ENCODE measurements around the gene MRPS27. TPM values are rescaled to one million over a fixed set of nuclear protein-coding genes. Genes with fewer than 3 reads are reported as not detected.

The MRPS27 gene
- 68.3 and 76.8 TPM in 2 replicates for total RNA-seq (2014; rRNA removed; shearing (Covaris generic); ENCODE audit: low replicate concordance)

GRCh38 chr5:72319976-72320752 is at the start of gene MRPS27, which contains the start of gene PTCD2:
Gene MRPS27, minus strand, starts transcription at chr5:72320240. Its CDS starts 19 bp downstream, at chr5:72320221.
Gene PTCD2, plus strand, starts transcription at chr5:72320373. Its CDS starts 10 bp downstream, at chr5:72320383.
- DNase-seq (ENCODE audit: low read depth): peak; percentile 90
- in situ Hi-C loops (cut with HindIII; ENCODE audit: low pct_unique_long_range_greater_than_20kb, low sequenced_read_pairs): no loop called here

GRCh38 chr5:72369711-72370110 is 49.7 kb upstream of the MRPS27 start:
- in situ Hi-C loops (cut with HindIII; ENCODE audit: low pct_unique_long_range_greater_than_20kb, low sequenced_read_pairs): no loop called here
- no peak for DNase-seq (ENCODE audit: low read depth)

- in situ Hi-C loops (cut with HindIII; ENCODE audit: low pct_unique_long_range_greater_than_20kb, low sequenced_read_pairs): no loop called here
- no peak for DNase-seq (ENCODE audit: low read depth)
Observed at GRCh38 chr5:72369301-72369700, 49.3 kb upstream of the MRPS27 start.

- DNase-seq (ENCODE audit: low read depth): no peak
- in situ Hi-C loops (cut with HindIII; ENCODE audit: low pct_unique_long_range_greater_than_20kb, low sequenced_read_pairs): no loop called here
Observed at GRCh38 chr5:72368271-72368670, 48.2 kb upstream of the MRPS27 start.

GRCh38 chr5:72366324-72366976 is 46.4 kb upstream of the MRPS27 start:
- DNase-seq (ENCODE audit: low read depth): peak; percentile 59

GRCh38 chr5:72364951-72365350 is 44.9 kb upstream of the MRPS27 start:
- DNase-seq (ENCODE audit: low read depth): no peak
- in situ Hi-C loops (cut with HindIII; ENCODE audit: low pct_unique_long_range_greater_than_20kb, low sequenced_read_pairs): no loop called here

More at GRCh38 chr5:72366324-72366976, 46.4 kb upstream of the MRPS27 start:
- in situ Hi-C loops (cut with HindIII; ENCODE audit: low pct_unique_long_range_greater_than_20kb, low sequenced_read_pairs): no loop called here

- DNase-seq (ENCODE audit: low read depth): no peak
- in situ Hi-C loops (cut with HindIII; ENCODE audit: low pct_unique_long_range_greater_than_20kb, low sequenced_read_pairs): no loop called here
Observed at GRCh38 chr5:72364171-72364570, 44.1 kb upstream of the MRPS27 start.

GRCh38 chr5:72363166-72363802 is 43.2 kb upstream of the MRPS27 start:
- in situ Hi-C loops (cut with HindIII; ENCODE audit: low pct_unique_long_range_greater_than_20kb, low sequenced_read_pairs): no loop called here
- DNase-seq (ENCODE audit: low read depth): peak; percentile 21

- in situ Hi-C loops (cut with HindIII; ENCODE audit: low pct_unique_long_range_greater_than_20kb, low sequenced_read_pairs): no loop called here
- no peak for DNase-seq (ENCODE audit: low read depth)
Observed at GRCh38 chr5:72359886-72360285, 39.8 kb upstream of the MRPS27 start.

- in situ Hi-C loops (cut with HindIII; ENCODE audit: low pct_unique_long_range_greater_than_20kb, low sequenced_read_pairs): no loop called here
- DNase-seq (ENCODE audit: low read depth): no peak
Observed at GRCh38 chr5:72358925-72359324, 38.9 kb upstream of the MRPS27 start.

- in situ Hi-C loops (cut with HindIII; ENCODE audit: low pct_unique_long_range_greater_than_20kb, low sequenced_read_pairs): no loop called here
- DNase-seq (ENCODE audit: low read depth): no peak
Observed at GRCh38 chr5:72356361-72356760, 36.3 kb upstream of the MRPS27 start.

- peak; percentile 39 for DNase-seq (ENCODE audit: low read depth)
Observed at GRCh38 chr5:72355706-72356299, 35.8 kb upstream of the MRPS27 start.

GRCh38 chr5:72353046-72353445 is 33.0 kb upstream of the MRPS27 start:
- no peak for DNase-seq (ENCODE audit: low read depth)
- in situ Hi-C loops (cut with HindIII; ENCODE audit: low pct_unique_long_range_greater_than_20kb, low sequenced_read_pairs): no loop called here

More at GRCh38 chr5:72355706-72356299, 35.8 kb upstream of the MRPS27 start:
- in situ Hi-C loops (cut with HindIII; ENCODE audit: low pct_unique_long_range_greater_than_20kb, low sequenced_read_pairs): no loop called here

GRCh38 chr5:72352616-72353015 is 32.6 kb upstream of the MRPS27 start:
- DNase-seq (ENCODE audit: low read depth): no peak
- in situ Hi-C loops (cut with HindIII; ENCODE audit: low pct_unique_long_range_greater_than_20kb, low sequenced_read_pairs): no loop called here

GRCh38 chr5:72351376-72351775 is 31.3 kb upstream of the MRPS27 start:
- no peak for DNase-seq (ENCODE audit: low read depth)
- in situ Hi-C loops (cut with HindIII; ENCODE audit: low pct_unique_long_range_greater_than_20kb, low sequenced_read_pairs): no loop called here

GRCh38 chr5:72347801-72348308 is 27.8 kb upstream of the MRPS27 start:
- no peak for DNase-seq (ENCODE audit: low read depth)
- in situ Hi-C loops (cut with HindIII; ENCODE audit: low pct_unique_long_range_greater_than_20kb, low sequenced_read_pairs): no loop called here

GRCh38 chr5:72346398-72346797 is 26.4 kb upstream of the MRPS27 start:
- DNase-seq (ENCODE audit: low read depth): no peak
- in situ Hi-C loops (cut with HindIII; ENCODE audit: low pct_unique_long_range_greater_than_20kb, low sequenced_read_pairs): no loop called here

GRCh38 chr5:72338689-72339209 is 18.7 kb upstream of the MRPS27 start:
- in situ Hi-C loops (cut with HindIII; ENCODE audit: low pct_unique_long_range_greater_than_20kb, low sequenced_read_pairs): no loop called here
- DNase-seq (ENCODE audit: low read depth): no peak
